ENCODE data around the gene CDCP1.
A peak's percentile ranks its signal among the peaks of the same experiment; 100 is the strongest.
"Not testable (repeated sequence)": the region's sequence is repeated elsewhere in the genome, so short reads cannot be mapped to it uniquely, and the experiment has no call there.

CDCP1 gene

DNA sequence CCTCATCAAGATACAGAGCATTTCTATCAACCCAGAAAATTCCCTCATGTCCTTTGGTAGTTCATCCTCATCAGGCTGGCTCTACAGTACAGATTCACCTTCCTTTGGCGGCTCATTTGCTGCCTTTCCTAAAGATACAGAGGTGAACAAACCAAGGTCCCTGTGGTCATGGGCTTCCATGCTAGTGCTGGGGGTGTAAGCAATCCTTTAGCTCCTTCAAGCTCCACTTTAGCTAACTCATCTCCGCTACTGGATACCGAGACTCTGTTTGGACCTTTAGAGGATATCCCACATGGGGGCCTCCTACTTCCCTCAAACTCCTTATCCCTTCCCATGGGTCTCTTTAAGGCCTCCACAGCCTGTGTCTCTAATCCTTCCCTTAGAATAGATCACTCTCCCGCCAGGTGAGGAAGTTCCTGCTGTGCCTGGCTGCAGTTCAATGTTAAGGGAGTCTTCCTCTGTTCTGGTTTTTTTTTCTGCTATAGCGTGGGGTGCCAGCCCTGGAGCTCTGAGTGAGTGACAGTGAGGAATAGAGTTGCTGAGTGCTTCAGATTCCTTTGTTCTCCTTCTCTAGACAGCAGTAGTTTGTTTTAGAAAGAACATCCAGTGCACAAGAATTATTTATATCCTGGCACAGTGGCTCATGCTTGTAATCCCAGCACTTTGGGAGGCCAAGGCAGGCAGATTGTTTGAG is 89.4 kb downstream of the CDCP1 start:
- no peak for DNase-seq (ENCODE audit: low read depth in 2 of 2)

DNA sequence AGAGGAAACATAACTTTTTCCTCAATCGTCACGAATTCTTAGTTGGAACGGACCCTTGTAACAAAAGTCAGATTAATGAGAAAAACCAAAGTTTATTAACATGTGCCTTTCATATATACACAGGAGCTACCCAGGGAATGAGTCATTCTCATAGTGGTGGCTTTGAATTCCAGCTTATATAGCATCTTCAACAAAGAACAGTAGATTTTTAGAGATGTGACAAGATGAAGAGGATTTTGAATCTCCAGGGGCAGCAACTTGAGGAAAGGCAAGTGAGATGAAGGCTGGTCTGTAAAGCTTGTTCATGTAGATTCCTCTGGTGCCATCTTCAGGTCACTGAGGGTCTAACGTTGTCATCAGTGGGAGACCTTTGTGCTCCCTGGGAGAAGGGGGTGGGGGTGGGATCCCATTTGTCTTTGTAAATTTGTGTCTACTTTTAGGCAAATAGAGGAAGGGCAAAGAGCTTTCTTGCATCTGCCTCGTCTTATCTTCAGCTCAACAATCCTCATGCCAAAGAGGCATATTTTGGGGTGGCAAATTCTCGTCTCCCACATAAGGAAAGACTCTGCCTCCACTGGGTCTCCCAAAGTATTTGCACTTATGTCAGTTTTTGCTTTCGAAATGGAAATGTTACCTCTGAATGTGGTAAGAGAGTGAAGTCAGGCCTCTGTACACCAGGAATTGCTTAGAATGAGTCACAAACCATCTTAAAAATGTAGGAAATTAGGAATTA is 90.6 kb downstream of the CDCP1 start:
- no peak for DNase-seq (ENCODE audit: low read depth in 2 of 2)

DNA sequence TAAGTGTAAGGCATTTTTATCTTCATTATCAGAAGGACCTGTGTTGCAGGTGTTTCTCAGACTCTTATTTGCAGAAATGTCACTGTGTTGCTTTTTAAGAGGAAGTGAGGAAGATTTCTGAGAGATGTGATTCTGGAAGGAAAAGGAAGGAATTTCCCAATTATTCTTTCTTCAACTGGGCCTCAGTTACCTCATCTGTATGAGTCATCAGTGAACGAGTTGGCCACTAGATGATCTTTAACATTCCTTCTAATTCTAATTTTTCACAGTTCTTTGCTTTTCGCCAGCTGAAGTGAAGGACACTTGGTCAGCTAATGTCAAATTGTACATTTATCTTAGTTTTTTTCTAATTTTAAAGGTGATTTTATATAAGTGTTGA is 91.2 kb downstream of the CDCP1 start:
- no peak for DNase-seq (ENCODE audit: low read depth in 2 of 2)

DNA sequence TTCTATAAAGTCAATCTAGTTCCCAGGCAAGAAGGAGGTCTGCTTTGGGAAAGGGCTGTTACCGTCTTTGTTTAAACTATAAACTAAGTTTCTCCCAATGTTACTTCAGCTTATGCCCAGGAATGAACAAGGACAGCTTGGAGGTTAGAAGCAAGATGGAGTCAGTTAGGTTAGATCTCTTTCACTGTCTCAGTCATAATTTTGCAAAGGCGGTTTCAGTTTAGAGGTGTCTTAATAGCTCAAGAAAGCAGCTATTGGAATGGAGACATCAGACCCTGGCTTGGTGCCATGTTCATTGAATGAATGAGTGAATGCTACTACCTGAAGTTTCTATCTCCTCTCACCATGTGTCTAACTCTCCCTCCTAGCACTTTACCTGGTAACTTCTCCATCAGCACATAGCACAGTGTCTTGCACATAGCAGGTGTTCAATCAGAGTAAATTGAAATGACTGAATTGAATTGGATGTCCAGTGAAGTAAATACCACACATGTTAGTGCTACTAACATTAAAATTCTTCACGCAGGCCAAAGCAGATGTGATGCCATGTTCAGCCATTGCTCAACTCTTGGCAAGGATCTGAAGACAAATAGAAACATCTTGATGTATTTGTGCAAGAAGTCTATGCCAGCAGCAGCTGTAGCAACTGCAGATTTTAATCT is 91.9 kb downstream of the CDCP1 start:
- no peak for DNase-seq (ENCODE audit: low read depth in 2 of 2)

DNA sequence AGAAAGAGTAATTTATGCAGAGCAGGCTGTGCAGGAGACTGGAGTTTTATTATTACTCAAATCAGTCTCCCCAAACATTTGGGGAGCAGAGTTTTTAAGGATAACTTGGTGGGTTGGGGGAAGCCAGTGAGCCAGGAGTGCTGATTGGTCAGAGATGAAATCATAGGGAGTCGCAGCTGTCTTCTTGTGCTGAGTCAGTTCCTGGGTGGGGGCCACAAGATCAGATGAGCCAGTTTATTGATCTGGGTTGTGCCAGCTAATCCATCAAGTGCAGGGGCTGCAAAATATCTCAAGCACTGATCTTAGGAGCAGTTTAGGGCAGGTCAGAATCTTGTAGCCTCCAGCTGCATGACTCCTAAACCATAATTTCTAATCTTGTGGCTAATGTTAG is 92.4 kb downstream of the CDCP1 start:
- not testable (repeated sequence) for DNase-seq (ENCODE audit: low read depth in 2 of 2)

DNA sequence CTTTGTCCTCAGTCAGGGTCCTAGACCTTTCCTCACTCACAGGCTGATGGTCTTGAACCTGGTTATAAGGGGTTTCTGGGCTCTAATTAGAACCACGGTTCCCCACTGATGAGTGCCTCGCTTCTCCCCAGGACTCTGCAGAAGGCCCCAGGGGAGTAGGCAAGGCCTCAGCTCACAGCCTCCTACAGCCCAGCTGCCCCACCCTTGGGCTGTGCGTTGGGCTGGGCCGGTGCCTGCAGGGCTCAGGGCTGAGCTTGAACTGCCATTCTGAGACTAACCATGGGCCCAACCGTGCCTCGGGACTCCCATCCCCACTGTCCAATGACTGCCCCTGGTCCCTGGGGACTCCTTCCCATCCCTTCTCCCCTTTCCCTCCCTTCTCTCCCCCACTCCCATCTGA is 94.5 kb downstream of the CDCP1 start:
- DNase-seq (ENCODE audit: low read depth in 2 of 2): no peak

DNA sequence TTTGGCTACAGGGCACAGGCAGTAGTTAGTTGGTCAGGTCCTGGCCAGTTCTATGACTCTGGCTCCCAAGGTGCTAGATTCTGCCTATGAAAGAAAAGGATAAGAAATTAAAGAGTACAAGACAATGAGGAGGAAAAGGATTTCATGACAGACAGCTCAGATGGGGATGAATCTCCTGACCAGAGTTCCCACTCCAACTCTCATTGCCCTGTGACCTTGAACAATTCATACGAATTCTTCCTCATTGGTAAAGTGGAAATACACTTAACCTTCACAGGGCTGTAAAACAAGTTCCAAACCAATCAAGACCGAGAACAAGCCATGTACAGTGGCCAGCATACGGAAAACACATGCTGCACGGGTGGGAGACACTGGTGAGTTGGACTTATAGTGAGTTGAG is 96.4 kb downstream of the CDCP1 start:
- no peak for DNase-seq (ENCODE audit: low read depth in 2 of 2)

DNA sequence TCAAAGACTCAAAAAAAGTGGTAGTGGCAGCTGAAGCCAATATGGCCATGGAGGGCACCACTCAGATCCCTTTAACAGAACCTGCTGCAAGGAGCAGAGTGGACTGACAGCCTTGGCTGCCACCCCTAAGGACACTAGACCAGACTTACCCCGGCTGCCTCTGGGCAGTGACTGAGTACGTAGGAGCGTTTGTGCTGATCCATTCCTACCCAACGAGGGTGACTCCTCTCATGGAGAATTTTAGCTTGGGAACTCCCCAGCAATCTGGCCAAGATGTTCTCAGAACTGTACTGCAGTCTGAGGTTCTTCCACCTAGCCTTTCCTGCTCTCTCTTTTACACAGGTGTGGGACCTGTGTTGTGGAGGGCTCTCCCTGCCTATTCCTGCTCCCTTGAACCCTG is 97.9 kb downstream of the CDCP1 start:
- no peak for DNase-seq (ENCODE audit: low read depth in 2 of 2)

DNA sequence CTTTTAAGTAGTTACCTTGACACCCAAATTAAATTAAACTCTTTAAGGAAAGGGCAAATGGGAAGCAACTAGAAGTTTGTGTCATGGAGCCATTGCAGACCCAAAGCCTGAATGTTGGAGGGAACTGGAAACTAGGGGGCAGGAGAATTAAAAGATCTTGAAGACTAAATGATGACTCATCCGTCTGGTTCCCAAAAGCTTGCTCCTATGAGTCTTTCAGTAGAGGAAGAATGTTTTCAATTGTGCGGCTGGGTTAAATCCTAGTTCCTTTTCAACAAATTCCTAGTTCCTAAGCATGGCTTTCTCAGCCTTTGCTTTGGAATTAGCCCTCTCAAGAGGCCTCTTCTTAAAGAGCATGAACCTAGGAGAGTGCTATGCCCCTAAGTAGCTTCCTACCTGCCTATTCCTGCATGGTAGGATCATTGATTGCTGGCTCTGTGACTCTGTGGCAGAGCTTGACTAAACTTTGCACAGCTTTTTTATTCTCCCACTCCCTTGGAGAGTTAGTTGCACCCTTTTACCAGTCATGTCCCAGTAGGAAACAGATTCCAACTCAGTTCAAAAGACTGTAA is 102.4 kb downstream of the CDCP1 start:
- no peak for DNase-seq (ENCODE audit: low read depth in 2 of 2)

DNA sequence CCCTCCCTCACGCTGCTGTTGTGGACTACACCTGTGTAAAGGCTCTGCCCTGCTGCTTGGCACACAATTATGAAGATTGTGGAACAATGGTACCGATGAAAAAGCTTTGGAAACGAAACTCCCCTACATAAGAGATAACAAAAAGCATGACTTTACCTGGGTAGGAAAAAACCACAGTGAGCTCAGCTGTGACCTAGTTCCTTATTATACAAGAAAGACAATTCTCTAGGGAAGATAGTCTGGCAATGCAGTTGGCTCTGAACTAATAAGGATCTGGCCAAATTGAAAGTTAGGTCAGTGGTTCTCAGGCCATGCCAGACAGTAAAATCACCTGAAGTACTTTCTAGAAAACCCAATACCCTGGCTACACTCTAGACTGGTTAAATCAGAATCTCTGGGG is 104.0 kb downstream of the CDCP1 start:
- no peak for DNase-seq (ENCODE audit: low read depth in 2 of 2)

DNA sequence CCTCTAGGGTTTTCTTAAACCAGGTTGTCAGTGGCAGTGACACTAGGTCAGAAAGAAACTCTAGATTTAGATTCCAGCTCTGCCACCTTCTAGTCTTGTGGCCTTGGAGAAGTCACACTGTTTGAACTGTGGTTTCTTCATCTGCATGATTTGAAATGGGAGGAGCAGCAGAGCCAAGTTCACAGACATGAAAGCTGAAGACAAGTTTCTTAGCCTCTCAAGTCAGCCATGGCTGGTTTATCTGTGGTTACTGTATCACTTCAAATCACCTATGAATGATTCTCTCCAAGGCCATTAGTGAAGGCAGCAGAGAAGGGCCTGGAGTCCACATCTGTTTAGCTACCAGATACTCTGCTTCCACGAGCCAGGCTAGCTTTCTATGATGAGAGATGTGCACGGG is 104.5 kb downstream of the CDCP1 start:
- no peak for DNase-seq (ENCODE audit: low read depth in 2 of 2)

DNA sequence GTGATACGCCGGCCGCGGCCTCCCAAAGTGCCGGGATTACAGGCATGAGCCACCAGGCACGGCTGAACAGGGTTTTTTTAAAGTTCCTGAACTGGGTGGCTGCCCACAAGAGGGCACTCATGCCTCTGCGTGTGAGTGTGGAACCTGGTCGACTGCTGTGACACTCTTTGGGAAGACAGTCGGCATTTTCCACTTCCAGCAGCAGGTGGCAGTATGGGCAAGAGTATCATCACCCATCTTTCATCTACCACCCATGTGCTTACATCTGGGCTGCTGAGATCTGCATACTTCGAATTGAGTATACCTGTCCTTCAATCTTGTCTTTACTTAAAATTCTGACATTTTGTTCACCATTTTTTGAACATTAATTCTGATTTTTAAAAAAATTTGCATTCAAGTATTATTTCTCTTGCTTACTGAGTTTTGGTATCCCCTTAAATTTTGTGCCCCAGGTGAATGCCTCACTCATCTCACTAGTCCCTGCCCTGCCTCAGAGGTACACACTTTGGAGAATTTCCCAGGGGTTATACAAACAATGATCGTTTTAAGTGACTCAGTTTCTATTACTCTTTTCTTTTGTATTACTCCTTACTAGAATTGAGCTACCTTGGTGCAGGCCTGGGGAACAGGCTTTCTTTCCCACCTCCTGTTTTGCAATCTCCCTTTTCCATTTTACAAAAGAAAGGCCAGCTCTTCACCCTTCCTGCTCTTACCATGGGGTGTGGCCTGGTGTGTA is 108.3 kb downstream of the CDCP1 start:
- DNase-seq (ENCODE audit: low read depth in 2 of 2): peak; percentile 72 to 84

DNA sequence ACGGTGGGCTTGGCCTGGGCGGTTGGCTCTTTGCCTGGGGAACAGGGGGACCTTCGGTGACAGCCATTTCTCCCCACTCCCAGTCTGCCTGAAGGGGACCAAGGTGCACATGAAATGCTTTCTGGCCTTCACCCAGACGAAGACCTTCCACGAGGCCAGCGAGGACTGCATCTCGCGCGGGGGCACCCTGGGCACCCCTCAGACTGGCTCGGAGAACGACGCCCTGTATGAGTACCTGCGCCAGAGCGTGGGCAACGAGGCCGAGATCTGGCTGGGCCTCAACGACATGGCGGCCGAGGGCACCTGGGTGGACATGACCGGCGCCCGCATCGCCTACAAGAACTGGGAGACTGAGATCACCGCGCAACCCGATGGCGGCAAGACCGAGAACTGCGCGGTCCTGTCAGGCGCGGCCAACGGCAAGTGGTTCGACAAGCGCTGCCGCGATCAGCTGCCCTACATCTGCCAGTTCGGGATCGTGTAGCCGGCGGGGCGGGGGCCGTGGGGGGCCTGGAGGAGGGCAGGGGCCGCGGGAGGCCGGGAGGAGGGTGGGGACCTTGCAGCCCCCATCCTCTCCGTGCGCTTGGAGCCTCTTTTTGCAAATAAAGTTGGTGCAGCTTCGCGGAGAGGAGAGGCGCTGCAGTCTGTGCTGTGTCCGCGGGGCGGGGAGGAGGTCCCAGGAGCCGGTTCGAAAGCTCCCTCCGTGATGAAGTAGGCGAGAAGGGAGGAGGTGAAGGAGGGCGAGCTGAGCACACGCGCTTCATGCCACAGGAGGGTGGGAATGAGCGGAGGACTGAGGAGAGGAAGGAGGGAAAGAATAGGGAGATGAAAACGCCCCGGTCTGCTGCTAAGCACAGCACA is 110.5 kb downstream of the CDCP1 start:
- no peak for DNase-seq (ENCODE audit: low read depth in 2 of 2)

DNA sequence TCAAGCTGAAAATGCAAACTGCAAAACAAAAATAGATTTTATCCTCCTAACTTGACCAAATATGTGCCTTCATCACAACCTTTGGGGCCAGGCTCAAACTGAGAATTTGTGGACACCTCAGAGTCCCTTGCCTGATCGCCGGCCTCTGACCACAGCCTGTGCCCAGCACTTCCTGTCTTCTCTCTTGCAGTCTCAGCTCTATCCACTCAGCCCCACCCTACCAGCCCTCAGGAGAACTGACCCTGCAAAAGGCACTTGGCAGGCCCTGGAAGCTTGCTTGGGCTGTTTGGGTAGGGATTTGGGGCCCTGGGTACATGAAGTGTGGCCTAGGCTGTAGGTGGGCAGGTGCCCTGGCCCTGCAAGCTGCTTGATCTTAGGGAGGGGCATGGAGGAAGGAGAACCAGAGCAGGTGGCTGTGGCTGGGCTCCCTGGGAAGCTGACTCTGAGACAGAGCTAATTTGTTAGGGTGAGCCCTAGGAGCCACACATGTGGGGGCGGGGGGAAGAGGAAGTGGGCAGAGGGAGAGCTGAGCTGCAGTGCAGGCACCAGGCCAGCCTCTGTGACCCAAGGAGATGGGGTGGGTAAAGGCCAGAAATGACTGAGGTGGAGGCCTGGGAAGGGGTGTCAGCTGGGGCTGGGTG is 111.4 kb downstream of the CDCP1 start:
- peak in 1 of 2 donors; percentile 17 for DNase-seq (ENCODE audit: low read depth in 2 of 2)

DNA sequence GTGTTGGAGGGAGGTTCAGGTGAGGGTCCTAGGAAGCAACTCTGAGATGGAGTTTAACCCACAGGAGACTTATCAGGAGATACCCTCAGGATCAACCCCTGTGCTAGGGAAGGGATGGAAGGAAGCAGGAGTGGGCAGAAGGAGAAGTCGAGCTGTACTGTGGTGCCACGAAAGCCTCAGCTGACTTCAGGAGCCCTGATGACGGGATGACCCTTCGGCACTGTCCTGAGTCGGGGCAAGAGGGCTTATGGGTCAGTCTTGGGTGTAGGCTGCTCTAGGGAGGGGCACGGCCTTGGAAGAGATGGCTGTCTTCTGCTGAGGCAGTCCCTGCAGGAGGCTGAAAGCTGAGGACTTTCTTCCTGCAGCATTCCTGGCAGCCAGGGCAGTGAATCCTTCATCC is 112.4 kb downstream of the CDCP1 start:
- no peak for DNase-seq (ENCODE audit: low read depth in 2 of 2)

Data from stimulated activated CD8-positive, alpha-beta memory T cell treated with anti-CD3 and anti-CD28 coated beads, Interleukin-2, amount 100 ng/mL, for 48 hours (primary cell).